NCI-H2196 (cell line): Measurements from ENCODE around the gene PLEKHN1.
A peak's percentile ranks its signal among the peaks of the same experiment; 100 is the strongest.

ENCODE experiments used
- DNase-seq: peaks from one replicate; lab custom pipeline; 2025; ENCODE audit not compliant: unreplicated experiment; lab: John Stamatoyannopoulos, UW

The PLEKHN1 gene

GRCh38 chr1:929712-930632 is 36.3 kb upstream of the PLEKHN1 start:
- DNase-seq: no peak

GRCh38 chr1:930633-931138 is 35.6 kb upstream of the PLEKHN1 start:
- DNase-seq: no peak

- no peak for DNase-seq
Observed at GRCh38 chr1:931380-932172, 34.7 kb upstream of the PLEKHN1 start.

- DNase-seq: no peak
Observed at GRCh38 chr1:932173-932510, 34.1 kb upstream of the PLEKHN1 start.

GRCh38 chr1:932776-933602 is 33.3 kb upstream of the PLEKHN1 start:
- DNase-seq: no peak

GRCh38 chr1:933603-933940 is 32.7 kb upstream of the PLEKHN1 start:
- DNase-seq: no peak

- no peak for DNase-seq
Observed at GRCh38 chr1:934991-935750, 31.1 kb upstream of the PLEKHN1 start.

- peak; percentile 17 for DNase-seq
Observed at GRCh38 chr1:935751-936231, 30.5 kb upstream of the PLEKHN1 start.

- no peak for DNase-seq
Observed at GRCh38 chr1:936348-937264, 29.7 kb upstream of the PLEKHN1 start.

GRCh38 chr1:937521-937920 is 28.8 kb upstream of the PLEKHN1 start:
- no peak for DNase-seq

- no peak for DNase-seq
Observed at GRCh38 chr1:938088-938683, 28.1 kb upstream of the PLEKHN1 start.

- no peak for DNase-seq
Observed at GRCh38 chr1:938711-939489, 27.4 kb upstream of the PLEKHN1 start.

- no peak for DNase-seq
Observed at GRCh38 chr1:939511-940106, 26.7 kb upstream of the PLEKHN1 start.

- peak; percentile 66 for DNase-seq
Observed at GRCh38 chr1:940107-941014, 25.9 kb upstream of the PLEKHN1 start.

GRCh38 chr1:941015-941587 is 25.2 kb upstream of the PLEKHN1 start:
- DNase-seq: no peak
